Sigmoid colon (tissue), 4 donors: Measurements from ENCODE around the gene ABCC3.

Experiments used
- EP300 ChIP-seq, 4 donors: sonication (generic); formaldehyde crosslinking; IDR thresholded peaks; one replicate each; pipeline ENCODE4 v1.6.1; 2017; ENCODE audit warnings: antibody characterized with exemption in 4 of 4
- POLR2A ChIP-seq, 2 donors: fragments of 450-650 bp; IDR thresholded peaks; one replicate each; pipeline ENCODE4 v1.6.1; 2016; ENCODE audit warnings: antibody characterized with exemption in 2 of 2, mild to moderate bottlenecking in 2 of 2, moderate library complexity in 2 of 2
- POLR2AphosphoS5 ChIP-seq, 4 donors: sonication (generic); formaldehyde crosslinking; IDR thresholded peaks; one replicate each; pipeline ENCODE4 v1.6.1; 2017; ENCODE audit warnings: antibody characterized with exemption in 4 of 4
- TF ChIP-seq, protein P1 (sequence below), 4 experiments: fragments of 450-650 bp in 3 of 4; fragments of 200-600 bp in 1 of 4; IDR thresholded peaks; one replicate each; pipeline ENCODE4 v1.5.1; 2016 to 2019; ENCODE audit warnings: antibody characterized with exemption in 4 of 4, mild to moderate bottlenecking in 3 of 4, moderate library complexity in 2 of 4

DNA sequence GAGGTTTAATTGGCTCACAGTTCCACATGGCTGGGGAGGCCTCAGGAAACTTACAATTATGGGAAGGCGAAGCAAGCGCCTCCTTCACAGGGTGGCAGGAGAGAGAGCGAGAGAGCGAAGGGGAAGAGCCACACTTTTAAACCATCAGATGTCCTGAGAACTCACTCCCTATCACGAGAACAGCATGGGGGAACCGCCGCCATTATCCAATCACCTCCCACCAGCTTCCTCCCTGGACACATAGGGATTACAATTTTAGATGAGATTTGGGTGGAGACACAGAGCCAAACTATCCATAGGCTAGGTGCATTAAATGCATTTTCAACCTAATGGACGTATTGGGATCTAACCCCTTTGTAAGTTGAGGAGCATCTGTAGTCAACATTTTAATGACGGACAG is 78.0 kb downstream of the ABCC3 start:
- TF ChIP-seq, protein P1, sequence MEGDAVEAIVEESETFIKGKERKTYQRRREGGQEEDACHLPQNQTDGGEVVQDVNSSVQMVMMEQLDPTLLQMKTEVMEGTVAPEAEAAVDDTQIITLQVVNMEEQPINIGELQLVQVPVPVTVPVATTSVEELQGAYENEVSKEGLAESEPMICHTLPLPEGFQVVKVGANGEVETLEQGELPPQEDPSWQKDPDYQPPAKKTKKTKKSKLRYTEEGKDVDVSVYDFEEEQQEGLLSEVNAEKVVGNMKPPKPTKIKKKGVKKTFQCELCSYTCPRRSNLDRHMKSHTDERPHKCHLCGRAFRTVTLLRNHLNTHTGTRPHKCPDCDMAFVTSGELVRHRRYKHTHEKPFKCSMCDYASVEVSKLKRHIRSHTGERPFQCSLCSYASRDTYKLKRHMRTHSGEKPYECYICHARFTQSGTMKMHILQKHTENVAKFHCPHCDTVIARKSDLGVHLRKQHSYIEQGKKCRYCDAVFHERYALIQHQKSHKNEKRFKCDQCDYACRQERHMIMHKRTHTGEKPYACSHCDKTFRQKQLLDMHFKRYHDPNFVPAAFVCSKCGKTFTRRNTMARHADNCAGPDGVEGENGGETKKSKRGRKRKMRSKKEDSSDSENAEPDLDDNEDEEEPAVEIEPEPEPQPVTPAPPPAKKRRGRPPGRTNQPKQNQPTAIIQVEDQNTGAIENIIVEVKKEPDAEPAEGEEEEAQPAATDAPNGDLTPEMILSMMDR (IDR thresholded peaks at IDR 0.05): no peak
- TF ChIP-seq EP300 (IDR thresholded peaks at IDR 0.05): no peak
- no peak for TF ChIP-seq POLR2A (IDR thresholded peaks at IDR 0.05)
- TF ChIP-seq POLR2AphosphoS5 (IDR thresholded peaks at IDR 0.05): no peak
